ENCODE data around the gene PRSS53. TPM values are rescaled to one million over a fixed set of nuclear protein-coding genes. Genes with fewer than 3 reads are reported as not detected.

The PRSS53 gene
- total RNA-seq, 1 experiment from 2014 or later, result 2.8 TPM

DNA sequence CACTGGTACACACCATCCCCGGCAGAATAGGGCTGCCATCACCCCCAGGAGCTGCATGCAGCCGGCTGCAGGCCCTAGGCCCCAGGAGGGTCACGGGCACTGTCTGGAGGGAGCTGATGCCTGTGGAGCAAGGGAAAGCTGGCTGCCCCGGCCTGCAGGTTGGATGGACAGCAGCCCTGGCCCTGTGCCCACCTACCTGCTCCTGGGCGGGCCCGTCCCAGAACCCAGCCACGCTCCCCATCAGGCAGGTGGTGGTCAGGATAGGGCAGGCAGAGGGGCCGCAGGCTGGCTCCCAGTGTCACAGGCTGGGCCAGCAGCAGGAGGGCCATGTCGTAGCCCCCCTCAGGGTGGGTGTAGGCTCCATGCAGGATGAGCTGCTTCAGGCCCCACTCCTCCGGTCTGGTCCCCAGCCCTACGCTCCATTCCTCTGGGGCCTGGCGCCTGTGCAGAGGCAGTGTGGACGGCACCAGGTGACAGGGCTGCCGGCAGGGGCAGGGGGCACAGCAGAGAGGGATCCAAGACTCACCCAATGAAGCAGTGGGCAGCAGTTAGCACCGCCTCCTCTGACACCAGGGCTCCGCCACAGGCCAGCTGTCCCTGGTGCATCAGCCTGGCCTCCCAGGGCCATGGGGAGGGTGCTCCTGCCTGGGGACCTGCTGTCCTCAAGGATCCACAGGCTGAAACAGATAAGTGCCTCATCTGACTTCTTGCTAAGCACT is 4.0 kb downstream of the PRSS53 start:
- Histone ChIP-seq H3K4me2 (ENCODE audit: insufficient read depth, insufficient read length, low read length) (no peak overlapping the region), H3K23me2 (ENCODE audit: insufficient read length, low read depth, low read length, poor library complexity, severe bottlenecking) (no peaks in the 10 kb centered on the region), H3K14ac (ENCODE audit: insufficient read depth, low read length) (no peak overlapping the region), H2AFZ (ENCODE audit: low read length) (no peak overlapping the region), H4K20me1 (ENCODE audit: control insufficient read depth, insufficient read depth, insufficient read length) (no peaks in the 10 kb centered on the region), H4K8ac (replicated peaks; ENCODE audit: insufficient read length, low read depth, low read length) (no peak overlapping the region), H2BK120ac (ENCODE audit: low read depth, low read length, poor library complexity, severe bottlenecking) (no peak overlapping the region), H2BK15ac (ENCODE audit: low read depth, low read length) (no peak overlapping the region), H3T11ph (ENCODE audit: low read length) (no peak overlapping the region), H3K27me3 (ENCODE audit: insufficient read depth, low read length) (no peaks in the 10 kb centered on the region), H3K23ac (ENCODE audit: insufficient read length, low read depth, low read length) (no peak overlapping the region), H3K79me2 (ENCODE audit: insufficient read depth, low read length) (no peaks in the 10 kb centered on the region), H2BK5ac (ENCODE audit: insufficient read length, low read length) (no peak overlapping the region), H2BK20ac (ENCODE audit: low read depth, low read length, poor library complexity, severe bottlenecking) (no peak overlapping the region), H3K4ac (ENCODE audit: low read depth, low read length) (no peak overlapping the region), H2BK12ac (ENCODE audit: insufficient read length, low read depth, low read length) (no peak overlapping the region), H3K9ac (ENCODE audit: extremely low read depth, insufficient read length, low read length) (no peak overlapping the region), H2AK5ac (ENCODE audit: insufficient read length, low read length) (no peak overlapping the region), H3K9me3 (ENCODE audit: control insufficient read depth, low read depth, low read length) (no peaks in the 10 kb centered on the region), H3K18ac (ENCODE audit: insufficient read length, low read depth, low read length) (no peak overlapping the region), H3K4me1 (ENCODE audit: insufficient read depth, low read length) (no peaks in the 10 kb centered on the region), H3K27ac (ENCODE audit: insufficient read length, low read depth, low read length) (no peak overlapping the region), H4K5ac (ENCODE audit: insufficient read length, low read depth, low read length) (no peak overlapping the region), H3K79me1 (ENCODE audit: insufficient read depth, low read depth, low read length, poor library complexity, severe bottlenecking) (no peaks in the 10 kb centered on the region), H4K91ac (ENCODE audit: insufficient read length, low read depth, low read length) (no peak overlapping the region), H3K56ac (ENCODE audit: insufficient read length, low read depth, low read length) (no peak overlapping the region)
- H3K27ac Mint-ChIP-seq, result peak overlapping the region in 1 of 3 experiments; percentile 52; a peak in 1 of 7 replicates
- H3K4me3 Mint-ChIP-seq, result no peak overlapping the region
- WGBS (ENCODE audit: extremely low coverage, insufficient read length, low lambda C conversion rate), result no CpG with 5 or more reads among the region's 16 CpGs
- peaks cover 0 to 3% of the 10 kb centered on the region in 2 experiments; a peak in 1 of 4 replicates for H3K4me1 Mint-ChIP-seq
- TF ChIP-seq, protein P1, sequence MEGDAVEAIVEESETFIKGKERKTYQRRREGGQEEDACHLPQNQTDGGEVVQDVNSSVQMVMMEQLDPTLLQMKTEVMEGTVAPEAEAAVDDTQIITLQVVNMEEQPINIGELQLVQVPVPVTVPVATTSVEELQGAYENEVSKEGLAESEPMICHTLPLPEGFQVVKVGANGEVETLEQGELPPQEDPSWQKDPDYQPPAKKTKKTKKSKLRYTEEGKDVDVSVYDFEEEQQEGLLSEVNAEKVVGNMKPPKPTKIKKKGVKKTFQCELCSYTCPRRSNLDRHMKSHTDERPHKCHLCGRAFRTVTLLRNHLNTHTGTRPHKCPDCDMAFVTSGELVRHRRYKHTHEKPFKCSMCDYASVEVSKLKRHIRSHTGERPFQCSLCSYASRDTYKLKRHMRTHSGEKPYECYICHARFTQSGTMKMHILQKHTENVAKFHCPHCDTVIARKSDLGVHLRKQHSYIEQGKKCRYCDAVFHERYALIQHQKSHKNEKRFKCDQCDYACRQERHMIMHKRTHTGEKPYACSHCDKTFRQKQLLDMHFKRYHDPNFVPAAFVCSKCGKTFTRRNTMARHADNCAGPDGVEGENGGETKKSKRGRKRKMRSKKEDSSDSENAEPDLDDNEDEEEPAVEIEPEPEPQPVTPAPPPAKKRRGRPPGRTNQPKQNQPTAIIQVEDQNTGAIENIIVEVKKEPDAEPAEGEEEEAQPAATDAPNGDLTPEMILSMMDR (conservative IDR thresholded peaks at IDR 0.05), result no peak
- H3K27me3 Mint-ChIP-seq (ENCODE audit: low read depth), result no peaks in the 10 kb centered on the region
- no peaks in the 10 kb centered on the region for H3K9me3 Mint-ChIP-seq
- peak; percentile 33 for DNase-seq
- peaks cover 8 to 30% (median 28%) of the 10 kb centered on the region in 3 experiments; a peak in 6 of 7 replicates for H3K36me3 Mint-ChIP-seq (ENCODE audit: insufficient read depth in 1 of 3, low read depth in 3 of 3)

Measured in H9 (cell line).